Measurements from ENCODE around the gene SLC35F3.

DNA sequence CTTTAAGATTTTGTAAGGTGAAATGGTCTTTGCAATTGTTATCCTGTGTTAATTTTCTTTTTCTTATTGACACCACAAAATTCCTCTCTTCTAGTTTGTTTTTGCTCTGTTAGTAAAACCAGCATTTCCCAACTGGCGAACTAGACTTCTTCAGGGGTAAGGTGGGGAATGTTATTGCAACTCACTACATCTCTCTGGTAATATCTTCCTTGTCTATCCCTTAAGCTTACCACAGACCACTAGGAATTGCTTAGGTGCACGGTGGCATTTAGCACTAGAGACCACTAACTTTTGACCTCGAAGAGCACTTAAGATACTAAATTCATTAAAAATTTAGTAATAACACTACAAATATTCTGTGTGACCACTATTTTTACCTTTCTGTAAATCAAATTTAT, 464.6 kb downstream of the SLC35F3 start:
- TF ChIP-seq EP300 (conservative IDR thresholded peaks at IDR 0.05; ENCODE audit: poor library complexity, severe bottlenecking) = no peak
- TF ChIP-seq, protein P1, sequence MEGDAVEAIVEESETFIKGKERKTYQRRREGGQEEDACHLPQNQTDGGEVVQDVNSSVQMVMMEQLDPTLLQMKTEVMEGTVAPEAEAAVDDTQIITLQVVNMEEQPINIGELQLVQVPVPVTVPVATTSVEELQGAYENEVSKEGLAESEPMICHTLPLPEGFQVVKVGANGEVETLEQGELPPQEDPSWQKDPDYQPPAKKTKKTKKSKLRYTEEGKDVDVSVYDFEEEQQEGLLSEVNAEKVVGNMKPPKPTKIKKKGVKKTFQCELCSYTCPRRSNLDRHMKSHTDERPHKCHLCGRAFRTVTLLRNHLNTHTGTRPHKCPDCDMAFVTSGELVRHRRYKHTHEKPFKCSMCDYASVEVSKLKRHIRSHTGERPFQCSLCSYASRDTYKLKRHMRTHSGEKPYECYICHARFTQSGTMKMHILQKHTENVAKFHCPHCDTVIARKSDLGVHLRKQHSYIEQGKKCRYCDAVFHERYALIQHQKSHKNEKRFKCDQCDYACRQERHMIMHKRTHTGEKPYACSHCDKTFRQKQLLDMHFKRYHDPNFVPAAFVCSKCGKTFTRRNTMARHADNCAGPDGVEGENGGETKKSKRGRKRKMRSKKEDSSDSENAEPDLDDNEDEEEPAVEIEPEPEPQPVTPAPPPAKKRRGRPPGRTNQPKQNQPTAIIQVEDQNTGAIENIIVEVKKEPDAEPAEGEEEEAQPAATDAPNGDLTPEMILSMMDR (IDR thresholded peaks at IDR 0.05; ENCODE audit: poor library complexity, severe bottlenecking) = no peak
